Measurements from ENCODE around the gene SOHLH1.

The SOHLH1 gene

DNA sequence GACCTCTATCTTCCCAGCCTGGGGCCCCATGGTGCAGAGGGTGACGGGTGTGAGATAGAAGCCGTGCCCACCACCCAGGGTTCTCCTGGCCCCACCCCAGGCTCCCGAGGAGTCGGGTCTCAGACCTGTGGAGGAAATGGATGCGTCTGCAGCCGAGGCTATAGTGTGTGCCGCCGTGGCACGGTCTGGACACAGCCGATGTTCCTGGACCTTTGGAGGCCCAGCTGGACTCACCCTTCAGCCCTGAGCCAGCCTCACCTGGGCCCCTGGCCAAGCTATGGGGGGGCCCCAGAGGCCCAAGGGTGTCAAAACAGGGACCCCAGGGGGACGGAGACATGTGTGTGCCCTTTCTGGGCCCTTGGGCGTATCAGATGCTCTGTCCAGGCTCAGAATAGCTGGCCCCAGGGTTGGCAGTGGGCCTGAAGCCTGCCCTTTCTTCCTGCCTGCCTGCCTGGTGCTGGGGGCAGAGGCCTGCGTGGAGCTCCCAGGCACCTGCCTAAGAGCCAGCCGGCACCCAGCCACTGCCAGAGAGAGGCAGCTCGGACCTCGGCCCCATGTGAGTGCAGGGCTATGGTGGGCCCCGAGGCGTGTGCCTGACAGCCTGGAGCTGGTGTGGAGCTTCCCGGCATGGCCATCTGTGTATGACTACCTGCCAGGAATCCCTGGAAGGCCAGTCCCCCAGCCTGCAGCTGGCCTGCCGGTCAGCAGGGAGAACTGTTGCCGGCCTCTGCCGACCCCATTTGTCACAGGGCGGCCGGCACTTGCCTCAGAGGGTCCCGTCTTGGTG, 44.5 kb upstream of the SOHLH1 start:
- H3F3A ChIP-seq (ENCODE audit: control insufficient read depth, insufficient read depth) = no peaks in the 10 kb centered on the region
- TF ChIP-seq EZH2phosphoT487 (IDR thresholded peaks at IDR 0.05; ENCODE audit: borderline replicate concordance, low read length) = no peak
- H3K79me2 ChIP-seq (ENCODE audit: control insufficient read depth, low read length) = no peaks in the 10 kb centered on the region
- H3K36me3 ChIP-seq (ENCODE audit: control insufficient read depth, low read length) = no peaks in the 10 kb centered on the region
- no peaks in the 10 kb centered on the region for H3K27me3 ChIP-seq (ENCODE audit: control insufficient read depth, low read length)
- no peaks in the 10 kb centered on the region for H3K9me3 ChIP-seq (ENCODE audit: control insufficient read depth, insufficient read depth, low read length)
- no peaks in the 10 kb centered on the region for H4K20me1 ChIP-seq (ENCODE audit: control insufficient read depth, insufficient read depth, low read depth, low read length)
- H3K27ac ChIP-seq (ENCODE audit: low read depth, low read length) = no peak overlapping the region
- no peak overlapping the region for H3K4me3 ChIP-seq (ENCODE audit: low read length)
- no peak overlapping the region for H3K4me2 ChIP-seq (ENCODE audit: low read length)
- no peaks in the 10 kb centered on the region for H3K9me2 ChIP-seq (replicated peaks; ENCODE audit: control insufficient read depth, low read length)
- H3K4me1 ChIP-seq (ENCODE audit: control insufficient read depth, low read length) = no peaks in the 10 kb centered on the region

- TF ChIP-seq EZH2phosphoT487 (IDR thresholded peaks at IDR 0.05; ENCODE audit: borderline replicate concordance, low read length) = no peak
- TF ChIP-seq, protein P1, sequence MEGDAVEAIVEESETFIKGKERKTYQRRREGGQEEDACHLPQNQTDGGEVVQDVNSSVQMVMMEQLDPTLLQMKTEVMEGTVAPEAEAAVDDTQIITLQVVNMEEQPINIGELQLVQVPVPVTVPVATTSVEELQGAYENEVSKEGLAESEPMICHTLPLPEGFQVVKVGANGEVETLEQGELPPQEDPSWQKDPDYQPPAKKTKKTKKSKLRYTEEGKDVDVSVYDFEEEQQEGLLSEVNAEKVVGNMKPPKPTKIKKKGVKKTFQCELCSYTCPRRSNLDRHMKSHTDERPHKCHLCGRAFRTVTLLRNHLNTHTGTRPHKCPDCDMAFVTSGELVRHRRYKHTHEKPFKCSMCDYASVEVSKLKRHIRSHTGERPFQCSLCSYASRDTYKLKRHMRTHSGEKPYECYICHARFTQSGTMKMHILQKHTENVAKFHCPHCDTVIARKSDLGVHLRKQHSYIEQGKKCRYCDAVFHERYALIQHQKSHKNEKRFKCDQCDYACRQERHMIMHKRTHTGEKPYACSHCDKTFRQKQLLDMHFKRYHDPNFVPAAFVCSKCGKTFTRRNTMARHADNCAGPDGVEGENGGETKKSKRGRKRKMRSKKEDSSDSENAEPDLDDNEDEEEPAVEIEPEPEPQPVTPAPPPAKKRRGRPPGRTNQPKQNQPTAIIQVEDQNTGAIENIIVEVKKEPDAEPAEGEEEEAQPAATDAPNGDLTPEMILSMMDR (IDR thresholded peaks at IDR 0.05; ENCODE audit: low read depth, low read length, poor library complexity, severe bottlenecking) = no peak
Observed at GRCh38 chr9:135743021-135743420, 43.7 kb upstream of the SOHLH1 start.

DNA sequence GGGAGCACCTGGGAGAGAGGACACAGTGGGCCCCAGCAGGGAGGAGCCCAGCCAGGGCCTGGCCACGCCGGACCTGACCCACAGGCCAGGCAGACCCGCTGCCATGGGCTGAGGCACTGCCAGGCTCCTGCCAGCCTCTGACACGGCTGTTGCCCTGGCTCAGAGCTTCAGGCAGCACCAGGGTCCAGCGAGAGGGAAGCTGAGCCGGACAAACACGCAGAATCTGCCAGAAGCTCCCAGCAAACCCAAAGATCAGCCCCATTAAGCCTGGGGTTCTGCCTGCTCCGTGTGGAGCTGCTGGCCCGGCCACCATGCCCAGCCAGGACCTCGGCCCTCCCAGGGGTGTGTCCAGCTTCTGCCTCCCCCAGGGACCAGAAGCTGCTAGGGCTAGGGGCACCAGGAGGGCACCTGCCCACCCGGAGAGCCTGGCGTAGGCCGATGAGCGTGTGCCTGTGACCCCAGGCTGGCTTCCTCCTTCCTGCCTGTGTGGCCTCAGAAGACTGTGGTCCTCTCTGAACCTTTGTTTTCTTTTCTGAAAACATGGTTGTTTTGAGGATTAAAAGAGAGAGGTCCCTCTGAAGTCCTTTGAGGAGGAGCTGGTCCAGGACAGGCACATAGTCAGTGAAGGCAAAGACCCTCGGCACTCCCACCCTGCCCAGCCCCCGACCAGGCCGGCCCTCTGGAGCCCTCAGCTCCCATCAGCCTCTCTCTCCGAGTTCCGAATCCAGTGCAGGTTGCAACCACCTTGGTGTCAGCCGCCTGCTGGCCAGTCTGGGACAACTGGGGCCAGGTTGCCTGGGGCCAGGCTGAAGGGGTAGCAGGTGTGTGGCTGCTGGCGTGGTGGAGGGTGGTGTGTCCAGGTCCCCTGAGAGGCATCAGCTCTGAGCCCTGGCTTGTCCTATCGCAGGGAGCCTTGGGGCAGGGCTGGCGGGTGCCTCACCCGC, 42.3 kb upstream of the SOHLH1 start:
- H3K36me3 ChIP-seq (ENCODE audit: control insufficient read depth, low read length) = no peaks in the 10 kb centered on the region
- no peaks in the 10 kb centered on the region for H3K9me3 ChIP-seq (ENCODE audit: control insufficient read depth, insufficient read depth, low read length)
- no peaks in the 10 kb centered on the region for H3K9me2 ChIP-seq (replicated peaks; ENCODE audit: control insufficient read depth, low read length)
- no peaks in the 10 kb centered on the region for H3K79me2 ChIP-seq (ENCODE audit: control insufficient read depth, low read length)
- H3K4me1 ChIP-seq (ENCODE audit: control insufficient read depth, low read length) = no peaks in the 10 kb centered on the region
- H3K27ac ChIP-seq (ENCODE audit: low read depth, low read length) = no peak overlapping the region
- H4K20me1 ChIP-seq (ENCODE audit: control insufficient read depth, insufficient read depth, low read depth, low read length) = no peaks in the 10 kb centered on the region
- TF ChIP-seq EZH2phosphoT487 (IDR thresholded peaks at IDR 0.05; ENCODE audit: borderline replicate concordance, low read length) = no peak
- TF ChIP-seq, protein P1 (IDR thresholded peaks at IDR 0.05; ENCODE audit: low read depth, low read length, poor library complexity, severe bottlenecking) = no peak
- no peak overlapping the region for H3K4me2 ChIP-seq (ENCODE audit: low read length)
- H3F3A ChIP-seq (ENCODE audit: control insufficient read depth, insufficient read depth) = no peaks in the 10 kb centered on the region
- H3K27me3 ChIP-seq (ENCODE audit: control insufficient read depth, low read length) = no peaks in the 10 kb centered on the region
- H3K4me3 ChIP-seq (ENCODE audit: low read length) = no peak overlapping the region

More at GRCh38 chr9:135743021-135743420, 43.7 kb upstream of the SOHLH1 start:
- Histone ChIP-seq H3K4me3 (ENCODE audit: low read length) (no peak overlapping the region), H3K27me3 (ENCODE audit: control insufficient read depth, low read length) (no peaks in the 10 kb centered on the region), H3K9me3 (ENCODE audit: control insufficient read depth, insufficient read depth, low read length) (no peaks in the 10 kb centered on the region), H3K4me2 (ENCODE audit: low read length) (no peak overlapping the region), H3K9me2 (replicated peaks; ENCODE audit: control insufficient read depth, low read length) (no peaks in the 10 kb centered on the region), H3K27ac (ENCODE audit: low read depth, low read length) (no peak overlapping the region), H3K79me2 (ENCODE audit: control insufficient read depth, low read length) (no peaks in the 10 kb centered on the region), H3F3A (ENCODE audit: control insufficient read depth, insufficient read depth) (no peaks in the 10 kb centered on the region), H3K36me3 (ENCODE audit: control insufficient read depth, low read length) (no peaks in the 10 kb centered on the region), H3K4me1 (ENCODE audit: control insufficient read depth, low read length) (no peaks in the 10 kb centered on the region), H4K20me1 (ENCODE audit: control insufficient read depth, insufficient read depth, low read depth, low read length) (no peaks in the 10 kb centered on the region)

Measured in DOHH2 (cell line).